ENCODE measurements around the gene CDK10.
A peak's percentile ranks its signal among the peaks of the same experiment; 100 is the strongest.

CDK10 gene

GRCh38 chr16:89704281-89704680 lies 17.8 kb downstream of the CDK10 start:
- 0 out of 2 replicates have a peak, but pooled peaks cover 3% of the 10 kb centered on the region for H3K4me1 ChIP-seq (ENCODE audit: low read length)
- no peak for TF ChIP-seq CTCF (IDR thresholded peaks at IDR 0.05; ENCODE audit: low read length)
- no peak for TF ChIP-seq EZH2 (optimal IDR thresholded peaks at IDR 0.05; ENCODE audit: low read depth, low read length)
- TF ChIP-seq EZH2phosphoT487 (IDR thresholded peaks at IDR 0.05; ENCODE audit: low read length): no peak
- H3K79me2 ChIP-seq (ENCODE audit: low read length): no peaks in the 10 kb centered on the region; the same call in 1 of the 2 replicates
- no peak overlapping the region for H3K4me2 ChIP-seq (ENCODE audit: low read depth, low read length)
- H2AFZ ChIP-seq (ENCODE audit: low read length): no peak overlapping the region
- H3K27me3 ChIP-seq (replicated peaks; ENCODE audit: insufficient read depth, low read length): no peaks in the 10 kb centered on the region
- DNase-seq: no peak
- H3K9me3 ChIP-seq (replicated peaks; ENCODE audit: insufficient read depth, low read length): no peaks in the 10 kb centered on the region
- no peak overlapping the region for H3K27ac ChIP-seq (ENCODE audit: low read length)
- no peak overlapping the region for H3K4me3 ChIP-seq (ENCODE audit: low read length)
- H3K9me2 ChIP-seq (replicated peaks; ENCODE audit: insufficient read depth, low read length): no peaks in the 10 kb centered on the region
- no peaks in the 10 kb centered on the region for H4K20me1 ChIP-seq (ENCODE audit: insufficient read depth, low read length)
- H3K9ac ChIP-seq (ENCODE audit: low read length): no peak overlapping the region
- H3K36me3 ChIP-seq (replicated peaks; ENCODE audit: insufficient read depth, low read length): no peaks in the 10 kb centered on the region
- peaks cover 6% of the 10 kb centered on the region; the same call in 1 of the 2 replicates for H3F3A ChIP-seq (ENCODE audit: insufficient read depth, low read length)

- DNase-seq: no peak
- Histone ChIP-seq H3K79me2 (ENCODE audit: low read length) (no peaks in the 10 kb centered on the region), H3K9me3 (replicated peaks; ENCODE audit: insufficient read depth, low read length) (no peaks in the 10 kb centered on the region), H3K36me3 (replicated peaks; ENCODE audit: insufficient read depth, low read length) (no peaks in the 10 kb centered on the region), H3K27ac (ENCODE audit: low read length) (no peak overlapping the region), H3K4me1 (ENCODE audit: low read length) (no peaks in the 10 kb centered on the region), H3K4me3 (ENCODE audit: low read length) (no peak overlapping the region), H3F3A (ENCODE audit: insufficient read depth, low read length) (peaks cover 6% of the 10 kb centered on the region; the same call in 1 of the 2 replicates), H4K20me1 (ENCODE audit: insufficient read depth, low read length) (no peaks in the 10 kb centered on the region), H3K27me3 (replicated peaks; ENCODE audit: insufficient read depth, low read length) (no peaks in the 10 kb centered on the region), H3K4me2 (ENCODE audit: low read depth, low read length) (no peak overlapping the region), H2AFZ (ENCODE audit: low read length) (no peak overlapping the region), H3K9ac (ENCODE audit: low read length) (no peak overlapping the region), H3K9me2 (replicated peaks; ENCODE audit: insufficient read depth, low read length) (no peaks in the 10 kb centered on the region)
- TF ChIP-seq CTCF (IDR thresholded peaks at IDR 0.05; ENCODE audit: low read length): no peak
- no peak for TF ChIP-seq EZH2 (optimal IDR thresholded peaks at IDR 0.05; ENCODE audit: low read depth, low read length)
- TF ChIP-seq EZH2phosphoT487 (IDR thresholded peaks at IDR 0.05; ENCODE audit: low read length): no peak
Observed at GRCh38 chr16:89705006-89705405, 18.5 kb downstream of the CDK10 start.

GRCh38 chr16:89706518-89707260 lies 20.2 kb downstream of the CDK10 start:
- Histone ChIP-seq H3K27ac (ENCODE audit: low read length) (no peak overlapping the region), H3K4me3 (ENCODE audit: low read length) (peak overlapping the region; percentile 25; the same call in 1 of the 2 replicates), H2AFZ (ENCODE audit: low read length) (no peak overlapping the region; the same call in 1 of the 2 replicates), H3K9me3 (replicated peaks; ENCODE audit: insufficient read depth, low read length) (no peaks in the 10 kb centered on the region), H4K20me1 (ENCODE audit: insufficient read depth, low read length) (no peaks in the 10 kb centered on the region), H3K79me2 (ENCODE audit: low read length) (no peaks in the 10 kb centered on the region), H3K36me3 (replicated peaks; ENCODE audit: insufficient read depth, low read length) (no peaks in the 10 kb centered on the region), H3F3A (ENCODE audit: insufficient read depth, low read length) (peaks cover 2% of the 10 kb centered on the region; the same call in 1 of the 2 replicates), H3K4me2 (ENCODE audit: low read depth, low read length) (peak overlapping the region; percentile 65; the same call in 1 of the 2 replicates), H3K9me2 (replicated peaks; ENCODE audit: insufficient read depth, low read length) (no peaks in the 10 kb centered on the region), H3K27me3 (replicated peaks; ENCODE audit: insufficient read depth, low read length) (no peaks in the 10 kb centered on the region), H3K4me1 (ENCODE audit: low read length) (no peaks in the 10 kb centered on the region), H3K9ac (ENCODE audit: low read length) (no peak overlapping the region; the same call in 1 of the 2 replicates)
- no peak for DNase-seq
- no peak for TF ChIP-seq EZH2 (optimal IDR thresholded peaks at IDR 0.05; ENCODE audit: low read depth, low read length)
- no peak for TF ChIP-seq EZH2phosphoT487 (IDR thresholded peaks at IDR 0.05; ENCODE audit: low read length)
- no peak for TF ChIP-seq CTCF (IDR thresholded peaks at IDR 0.05; ENCODE audit: low read length)
